MM.1S (cell line): ENCODE data around the gene CHRND.

Source experiments
- DNase-seq: peaks from one replicate; pipeline ENCODE4 v3.0.0-alpha.2; 2015
- H2AFZ ChIP-seq: fragments of 300-600 bp; sonication (generic); 2 replicates; pipeline ENCODE4 v1.6.0; 2016; ENCODE audit warnings: antibody characterized with exemption, low read length
- H3F3A ChIP-seq: fragments of 300-600 bp; sonication (generic); 2 replicates; pipeline ENCODE4 v1.6.1; 2016; ENCODE audit warnings: mild to moderate bottlenecking, antibody characterized with exemption, low read length, moderate library complexity, mixed read lengths; ENCODE audit not compliant: insufficient read depth
- H3K27ac ChIP-seq: fragments of 300-600 bp; sonication (generic); 2 replicates; pipeline ENCODE4 v1.5.1; 2016; ENCODE audit warnings: mild to moderate bottlenecking, low read length
- H3K27me3 ChIP-seq: fragments of 300-600 bp; sonication (generic); replicated peaks from 2 replicates; pipeline ENCODE4 v1.6.0; 2016; ENCODE audit warnings: low read length; ENCODE audit not compliant: insufficient read depth
- H3K36me3 ChIP-seq: fragments of 300-600 bp; sonication (generic); replicated peaks from 2 replicates; pipeline ENCODE4 v1.6.1; 2016; ENCODE audit warnings: mild to moderate bottlenecking, low read length, mixed read lengths; ENCODE audit not compliant: insufficient read depth
- H3K4me1 ChIP-seq: fragments of 300-600 bp; sonication (generic); 2 replicates; pipeline ENCODE4 v1.6.1; 2016; ENCODE audit warnings: low read length, mixed read lengths
- H3K4me2 ChIP-seq: fragments of 300-600 bp; sonication (generic); 2 replicates; pipeline ENCODE4 v1.6.0; 2016; ENCODE audit warnings: low read depth, low read length
- H3K4me3 ChIP-seq: fragments of 300-600 bp; sonication (generic); 2 replicates; pipeline ENCODE4 v1.5.1; 2016; ENCODE audit warnings: low read length, mixed read lengths
- H3K79me2 ChIP-seq: fragments of 300-600 bp; sonication (generic); 2 replicates; pipeline ENCODE4 v1.6.1; 2016; ENCODE audit warnings: mixed run types, low read length, mixed read lengths
- H3K9ac ChIP-seq: fragments of 300-600 bp; sonication (generic); 2 replicates; pipeline ENCODE4 v1.6.1; 2016; ENCODE audit warnings: low read length, mixed read lengths
- H3K9me2 ChIP-seq: fragments of 300-600 bp; sonication (generic); replicated peaks from 2 replicates; pipeline ENCODE4 v1.6.1; 2016; ENCODE audit warnings: mild to moderate bottlenecking, low read length, mixed read lengths; ENCODE audit not compliant: insufficient read depth
- H3K9me3 ChIP-seq: fragments of 300-600 bp; sonication (generic); replicated peaks from 2 replicates; pipeline ENCODE4 v1.6.1; 2016; ENCODE audit warnings: mild to moderate bottlenecking, low read length, mixed read lengths; ENCODE audit not compliant: insufficient read depth
- H4K20me1 ChIP-seq: fragments of 300-600 bp; sonication (generic); 2 replicates; pipeline ENCODE4 v1.6.1; 2016; ENCODE audit warnings: mild to moderate bottlenecking, low read length, moderate library complexity, mixed read lengths; ENCODE audit not compliant: insufficient read depth
- EZH2 ChIP-seq: fragments of 300-600 bp; sonication (generic); optimal IDR thresholded peaks from 2 replicates; pipeline ENCODE3; 2017; ENCODE audit warnings: low read depth, mild to moderate bottlenecking, antibody characterized with exemption, low read length, mixed read lengths
- EZH2phosphoT487 ChIP-seq: fragments of 300-600 bp; sonication (generic); IDR thresholded peaks from 2 replicates; pipeline ENCODE4 v1.6.1; 2018; ENCODE audit warnings: antibody characterized with exemption, low read length
- TF ChIP-seq, protein P1 (sequence below): fragments of 300-600 bp; sonication (generic); IDR thresholded peaks from 2 replicates; pipeline ENCODE4 v1.5.1; 2016; ENCODE audit warnings: antibody characterized with exemption, low read length, mixed read lengths

CHRND gene

DNA sequence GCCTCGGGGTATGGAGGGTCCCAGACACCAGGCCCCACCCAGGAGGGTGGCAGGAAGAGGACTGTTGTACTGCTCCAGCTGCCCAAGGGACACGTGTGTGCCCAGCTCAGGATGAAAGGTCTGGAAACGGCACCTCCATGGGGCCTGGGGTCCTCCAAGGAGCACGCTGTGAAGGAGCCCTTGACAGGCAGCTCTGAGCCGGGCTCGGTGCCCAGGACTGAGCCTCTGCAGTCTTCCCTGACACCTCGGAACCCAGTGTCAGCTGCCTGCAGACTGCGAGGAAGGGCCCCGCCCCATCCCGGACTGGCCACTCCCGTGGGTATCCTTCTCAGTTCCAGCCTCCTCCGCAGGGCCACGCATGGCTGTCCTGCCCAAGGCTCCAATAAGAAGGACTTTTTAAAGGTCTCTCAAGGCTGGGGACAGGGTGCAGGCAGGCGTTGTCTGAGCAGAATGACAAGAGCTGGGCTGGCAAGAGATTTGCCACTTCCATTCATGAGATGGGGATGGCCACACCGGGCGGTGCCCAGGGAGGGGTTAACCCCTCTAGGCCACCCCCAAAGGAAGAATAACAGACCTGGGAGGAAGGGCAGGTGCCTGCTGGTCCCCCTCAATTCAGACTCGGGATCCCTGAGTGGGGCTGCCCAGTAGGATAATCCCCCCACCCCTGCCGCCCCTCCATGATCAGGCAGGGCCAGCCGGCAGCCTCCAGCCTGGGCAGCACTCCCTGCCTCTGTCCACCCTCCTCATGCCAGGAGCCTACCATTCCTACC is 47.2 kb upstream of the CHRND start:
- no peak overlapping the region for H3K4me3 ChIP-seq
- no peaks in the 10 kb centered on the region for H3K4me1 ChIP-seq
- no peaks in the 10 kb centered on the region for H3K79me2 ChIP-seq
- no peak overlapping the region for H3K9ac ChIP-seq
- H3K9me2 ChIP-seq = no peaks in the 10 kb centered on the region
- H3F3A ChIP-seq = no peaks in the 10 kb centered on the region
- no peaks in the 10 kb centered on the region for H3K36me3 ChIP-seq
- H3K4me2 ChIP-seq = no peak overlapping the region
- DNase-seq = no peak
- no peaks in the 10 kb centered on the region for H3K9me3 ChIP-seq
- no peaks in the 10 kb centered on the region for H4K20me1 ChIP-seq
- peaks cover 26% of the 10 kb centered on the region for H3K27me3 ChIP-seq
- no peak overlapping the region for H2AFZ ChIP-seq
- H3K27ac ChIP-seq = no peak overlapping the region
- TF ChIP-seq, protein P1, sequence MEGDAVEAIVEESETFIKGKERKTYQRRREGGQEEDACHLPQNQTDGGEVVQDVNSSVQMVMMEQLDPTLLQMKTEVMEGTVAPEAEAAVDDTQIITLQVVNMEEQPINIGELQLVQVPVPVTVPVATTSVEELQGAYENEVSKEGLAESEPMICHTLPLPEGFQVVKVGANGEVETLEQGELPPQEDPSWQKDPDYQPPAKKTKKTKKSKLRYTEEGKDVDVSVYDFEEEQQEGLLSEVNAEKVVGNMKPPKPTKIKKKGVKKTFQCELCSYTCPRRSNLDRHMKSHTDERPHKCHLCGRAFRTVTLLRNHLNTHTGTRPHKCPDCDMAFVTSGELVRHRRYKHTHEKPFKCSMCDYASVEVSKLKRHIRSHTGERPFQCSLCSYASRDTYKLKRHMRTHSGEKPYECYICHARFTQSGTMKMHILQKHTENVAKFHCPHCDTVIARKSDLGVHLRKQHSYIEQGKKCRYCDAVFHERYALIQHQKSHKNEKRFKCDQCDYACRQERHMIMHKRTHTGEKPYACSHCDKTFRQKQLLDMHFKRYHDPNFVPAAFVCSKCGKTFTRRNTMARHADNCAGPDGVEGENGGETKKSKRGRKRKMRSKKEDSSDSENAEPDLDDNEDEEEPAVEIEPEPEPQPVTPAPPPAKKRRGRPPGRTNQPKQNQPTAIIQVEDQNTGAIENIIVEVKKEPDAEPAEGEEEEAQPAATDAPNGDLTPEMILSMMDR = no peak
- no peak for TF ChIP-seq EZH2phosphoT487
- TF ChIP-seq EZH2 = no peak

DNA sequence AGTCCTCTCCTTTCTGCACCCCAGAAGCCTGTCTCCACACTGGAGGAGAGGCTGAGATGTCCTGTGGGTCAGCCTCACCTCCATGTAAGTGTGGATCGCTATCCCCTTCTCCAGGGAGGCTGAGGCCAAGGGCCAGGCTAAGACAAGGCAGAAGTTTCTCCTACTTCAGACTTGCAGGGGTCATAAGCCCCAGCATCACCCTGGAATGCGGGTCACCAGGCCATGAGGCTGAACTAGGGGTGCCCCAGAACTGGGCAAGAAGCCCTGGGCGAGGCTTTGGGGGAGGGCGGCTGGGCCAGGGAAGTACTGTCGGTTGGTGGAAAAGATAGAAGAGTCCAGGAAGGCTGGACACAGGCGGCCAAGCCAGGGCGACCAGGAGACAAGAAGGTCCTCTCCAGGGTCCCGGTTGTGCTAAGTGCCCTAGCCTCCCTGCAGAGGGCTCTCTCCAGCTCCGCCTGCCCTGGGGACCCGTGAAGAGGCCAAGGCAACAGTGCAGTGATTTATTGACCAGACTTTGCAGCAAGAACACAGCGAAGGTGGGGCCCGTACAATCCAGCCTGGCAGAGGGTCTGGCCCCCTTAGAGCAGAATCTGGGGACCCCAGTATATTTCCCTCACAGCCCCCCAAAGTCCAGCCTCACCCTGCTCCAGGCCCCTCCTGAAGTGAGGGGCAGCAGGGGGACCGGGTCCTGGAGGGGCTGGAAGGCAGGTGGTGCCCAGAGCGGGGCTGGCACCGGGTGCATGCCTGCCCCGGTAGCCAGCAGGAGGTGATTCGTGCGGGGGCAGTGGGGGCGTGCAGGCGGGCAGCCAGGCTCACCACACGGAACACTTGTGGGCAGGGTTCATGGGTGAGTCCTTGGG is 46.4 kb upstream of the CHRND start:
- no peaks in the 10 kb centered on the region for H3K9me2 ChIP-seq
- TF ChIP-seq, protein P1 = no peak
- TF ChIP-seq EZH2phosphoT487 (no peak), EZH2 (no peak)
- H3K79me2 ChIP-seq = no peaks in the 10 kb centered on the region
- H3K4me1 ChIP-seq = no peaks in the 10 kb centered on the region
- no peak overlapping the region for H3K4me2 ChIP-seq
- H3K27ac ChIP-seq = no peak overlapping the region
- no peaks in the 10 kb centered on the region for H3K36me3 ChIP-seq
- no peaks in the 10 kb centered on the region for H3K9me3 ChIP-seq
- H3K4me3 ChIP-seq = no peak overlapping the region
- H3K27me3 ChIP-seq = peaks cover 26% of the 10 kb centered on the region
- no peaks in the 10 kb centered on the region for H4K20me1 ChIP-seq
- DNase-seq = no peak
- no peak overlapping the region for H3K9ac ChIP-seq
- H3F3A ChIP-seq = no peaks in the 10 kb centered on the region
- H2AFZ ChIP-seq = no peak overlapping the region

DNA sequence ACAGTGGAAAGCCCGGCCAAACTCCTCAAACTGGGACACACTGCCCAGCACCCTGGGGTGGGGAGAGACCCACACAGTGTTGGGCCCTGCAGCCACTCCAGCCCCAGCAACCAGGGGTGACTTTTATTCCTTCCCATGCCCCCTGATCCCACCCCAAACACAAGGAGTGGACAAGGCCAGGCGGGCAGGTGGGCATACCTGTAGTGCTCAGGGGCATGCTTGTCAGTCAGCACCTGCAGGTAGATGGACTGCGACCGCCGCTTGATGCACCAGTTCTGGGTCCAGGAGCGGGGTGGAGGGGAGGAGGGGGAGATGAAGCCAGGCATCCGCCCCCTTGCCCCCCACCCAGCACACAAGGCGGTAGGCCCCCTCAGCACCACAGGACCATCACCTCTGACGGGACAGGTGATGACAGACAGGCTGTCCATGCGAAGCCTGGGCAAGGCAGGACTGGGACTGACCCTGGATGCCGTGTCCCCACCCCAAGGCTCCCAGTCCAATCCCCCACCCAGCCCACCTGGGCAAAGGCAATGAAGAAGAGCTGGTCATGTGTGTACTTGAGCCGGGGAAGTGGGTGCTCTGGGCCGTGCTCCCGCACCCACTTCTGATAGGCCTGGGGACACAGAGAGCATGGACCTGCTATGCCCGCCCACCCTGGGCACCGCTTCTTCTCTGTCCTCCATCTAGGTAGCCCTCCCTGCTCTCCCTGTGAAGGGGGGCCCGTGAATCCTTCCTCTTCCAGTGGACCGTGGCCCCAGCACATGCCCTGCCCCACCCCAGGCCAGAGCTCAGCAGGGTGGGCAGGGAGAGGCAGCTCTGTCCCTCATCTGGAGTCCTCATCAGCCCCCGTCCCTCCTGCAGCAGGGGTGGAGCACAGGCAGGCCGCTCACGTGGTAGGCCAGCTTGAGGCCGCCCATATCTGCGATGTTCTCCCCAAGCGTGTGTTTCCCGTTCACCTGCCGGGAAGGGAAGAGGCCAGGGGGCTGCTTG is 45.5 kb upstream of the CHRND start:
- H3K4me1 ChIP-seq = no peaks in the 10 kb centered on the region
- H3K36me3 ChIP-seq = no peaks in the 10 kb centered on the region

More for the DNA sequence above, 45.5 kb upstream of the CHRND start:
- Histone ChIP-seq H4K20me1 (no peaks in the 10 kb centered on the region), H3K27ac (no peak overlapping the region), H3K79me2 (no peaks in the 10 kb centered on the region), H3K9ac (no peak overlapping the region), H3K9me3 (no peaks in the 10 kb centered on the region), H3K4me3 (no peak overlapping the region), H3F3A (no peaks in the 10 kb centered on the region), H3K27me3 (peaks cover 26% of the 10 kb centered on the region), H3K4me2 (no peak overlapping the region), H2AFZ (no peak overlapping the region), H3K9me2 (no peaks in the 10 kb centered on the region)
- TF ChIP-seq, protein P1 = no peak
- no peak for TF ChIP-seq EZH2phosphoT487
- TF ChIP-seq EZH2 = no peak
- no peak for DNase-seq
